ENCODE data around the gene JMJD7. TPM values are rescaled to one million over a fixed set of nuclear protein-coding genes. Genes with fewer than 3 reads are reported as not detected.

Gene JMJD7
- polyA plus RNA-seq, 4 donors = 9.1 to 13.3 (median 12.4) TPM

DNA sequence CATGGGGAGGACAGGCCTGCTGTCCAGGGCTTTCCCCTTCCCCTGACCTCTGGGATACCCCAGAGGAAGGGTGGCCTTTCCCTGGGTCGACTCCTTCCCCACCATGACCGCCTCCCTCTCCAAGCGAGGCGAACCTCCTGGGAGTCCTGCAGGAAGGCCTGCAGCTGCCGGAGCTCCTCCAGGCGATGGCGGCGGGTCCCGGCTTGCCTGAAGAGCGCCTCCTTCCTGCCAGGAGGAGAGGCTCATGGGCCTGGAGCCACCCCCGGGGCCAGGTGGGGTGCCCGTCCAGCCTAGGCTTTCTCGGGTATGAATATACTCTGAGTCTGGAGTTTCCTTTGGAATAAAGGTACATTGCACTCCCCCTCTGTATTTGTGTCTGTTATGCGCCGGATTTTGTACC, 30.9 kb downstream of the JMJD7 start:
- no peak for DNase-seq (ENCODE audit: low read depth in 4 of 4, low spot score in 3 of 4)

DNA sequence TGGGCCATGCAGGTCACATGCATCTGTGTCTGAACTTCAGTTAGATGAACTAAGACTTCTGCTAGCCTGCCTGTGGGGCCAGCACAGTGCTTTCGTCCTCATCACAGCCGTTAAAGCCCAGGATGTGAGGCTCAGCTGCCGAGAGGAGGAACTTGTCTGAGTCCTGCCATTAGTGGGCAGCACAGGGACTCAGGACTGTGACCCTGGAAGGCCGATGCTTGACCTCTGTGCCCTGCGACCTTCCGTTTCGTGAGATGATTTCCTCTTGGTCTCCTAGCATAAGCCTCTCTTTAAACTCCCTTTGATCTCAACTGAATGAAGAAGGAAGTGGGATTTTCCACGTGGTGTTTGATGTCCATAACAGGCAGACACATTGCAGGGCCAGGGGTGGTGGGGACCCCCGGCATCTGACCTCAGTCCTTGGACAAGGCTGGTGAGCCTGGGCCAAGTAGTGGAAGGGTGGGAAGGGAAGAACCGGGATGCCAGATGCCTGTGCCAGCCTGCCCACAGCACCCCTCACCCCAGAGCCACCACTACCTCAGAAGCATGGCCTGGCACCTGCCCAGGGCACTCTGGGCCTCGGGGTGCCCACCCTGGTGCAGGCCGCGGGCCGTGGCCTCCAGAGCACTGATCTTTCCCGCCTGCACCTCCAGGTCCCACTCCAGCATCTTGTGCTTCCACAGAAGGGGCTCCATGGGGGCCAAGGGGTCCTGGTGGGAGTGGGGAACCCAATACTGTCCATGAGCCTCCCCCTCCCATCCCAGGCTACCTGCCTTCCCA, 32.3 kb downstream of the JMJD7 start:
- DNase-seq (ENCODE audit: low read depth in 4 of 4, low spot score in 3 of 4) = no peak

DNA sequence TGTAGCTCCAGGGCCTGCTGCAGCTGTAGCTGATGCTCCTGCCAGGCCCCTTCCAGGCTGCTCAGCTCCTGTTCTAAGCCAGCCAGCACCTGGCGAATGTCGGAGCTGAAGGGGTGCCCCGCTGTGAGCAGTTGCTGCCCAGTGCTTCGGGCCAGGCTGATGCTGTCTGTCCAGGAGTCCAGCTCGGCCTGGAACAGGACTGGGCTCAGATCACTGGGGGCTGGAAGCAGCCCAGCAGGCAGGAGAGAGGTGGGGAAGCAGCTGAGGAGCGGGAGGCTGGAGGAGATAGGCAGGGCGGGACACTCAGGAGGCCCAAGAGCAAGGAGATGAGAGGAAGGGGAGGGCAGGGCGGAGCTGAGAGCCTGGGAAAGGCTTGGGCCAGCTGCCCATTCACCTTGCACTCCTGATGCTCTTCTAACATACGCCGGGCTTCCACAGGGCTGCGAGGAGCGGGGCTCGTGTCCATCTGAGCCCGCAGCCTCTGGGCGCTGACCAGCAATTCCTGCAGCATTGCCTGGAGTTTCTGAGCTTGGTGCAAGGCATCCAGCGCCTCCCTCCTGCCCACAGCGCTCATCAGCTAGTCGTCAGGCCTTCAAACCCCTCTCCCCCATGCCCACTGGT, 34.0 kb downstream of the JMJD7 start:
- no peak for DNase-seq (ENCODE audit: low read depth in 4 of 4, low spot score in 3 of 4)

DNA sequence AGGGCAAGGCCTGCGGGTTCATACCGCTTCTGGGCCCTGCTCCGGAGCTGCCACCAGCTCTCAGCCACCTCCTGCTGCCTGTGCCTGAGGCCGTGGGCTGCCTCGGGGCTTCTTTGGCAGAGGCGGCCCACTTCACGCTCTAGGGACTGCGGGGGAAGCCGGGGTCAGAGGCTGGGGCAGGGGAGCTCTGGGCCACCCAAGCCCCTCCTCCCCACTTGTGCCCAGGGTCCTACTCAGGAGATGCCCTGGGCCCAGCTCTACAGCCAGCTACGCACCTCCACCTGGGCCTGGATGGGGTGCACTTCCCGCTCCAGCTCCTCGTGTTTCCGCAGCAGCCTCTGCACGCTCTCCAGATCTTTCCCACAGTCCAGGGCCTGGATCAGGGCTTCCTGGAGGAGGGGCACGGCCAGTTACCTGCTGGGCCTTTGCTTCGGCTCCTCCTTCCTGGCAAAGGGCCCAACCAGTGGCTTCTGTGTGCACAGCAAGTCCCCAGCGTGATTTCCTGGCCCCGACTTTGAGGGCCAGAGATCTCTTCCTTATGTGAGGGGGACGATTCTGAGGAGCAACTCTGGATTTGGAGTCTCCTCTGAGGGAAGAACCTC, 34.7 kb downstream of the JMJD7 start:
- no peak for DNase-seq (ENCODE audit: low read depth in 4 of 4, low spot score in 3 of 4)

DNA sequence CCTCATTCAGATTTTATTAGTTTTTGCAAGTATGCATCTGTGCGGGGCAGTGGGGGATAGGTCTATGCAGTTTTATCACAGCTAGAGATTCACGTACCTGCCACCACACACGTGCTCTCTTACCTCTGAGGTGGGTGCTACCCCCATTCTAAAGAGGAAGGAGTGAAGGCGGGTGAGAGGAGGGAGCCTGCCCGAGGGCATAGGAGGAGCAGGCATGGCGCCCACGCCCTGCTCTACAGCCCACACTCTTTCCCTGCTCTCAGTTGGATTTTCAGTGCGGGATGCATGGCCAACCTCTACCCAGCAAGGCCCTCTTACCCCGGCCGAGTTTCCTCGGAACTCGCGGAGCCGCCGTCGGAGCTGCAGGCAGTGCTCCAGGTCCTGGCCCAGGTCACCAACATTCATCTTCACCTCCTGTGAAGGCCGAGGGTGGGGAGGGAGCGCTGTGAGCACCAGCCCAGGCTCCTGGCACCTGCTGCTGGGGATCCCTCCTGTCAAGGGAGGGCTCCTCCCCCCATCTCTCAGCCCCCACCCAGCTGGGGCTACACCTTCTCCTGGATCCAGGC, 37.7 kb downstream of the JMJD7 start:
- no peak for DNase-seq (ENCODE audit: low read depth in 4 of 4, low spot score in 3 of 4)

DNA sequence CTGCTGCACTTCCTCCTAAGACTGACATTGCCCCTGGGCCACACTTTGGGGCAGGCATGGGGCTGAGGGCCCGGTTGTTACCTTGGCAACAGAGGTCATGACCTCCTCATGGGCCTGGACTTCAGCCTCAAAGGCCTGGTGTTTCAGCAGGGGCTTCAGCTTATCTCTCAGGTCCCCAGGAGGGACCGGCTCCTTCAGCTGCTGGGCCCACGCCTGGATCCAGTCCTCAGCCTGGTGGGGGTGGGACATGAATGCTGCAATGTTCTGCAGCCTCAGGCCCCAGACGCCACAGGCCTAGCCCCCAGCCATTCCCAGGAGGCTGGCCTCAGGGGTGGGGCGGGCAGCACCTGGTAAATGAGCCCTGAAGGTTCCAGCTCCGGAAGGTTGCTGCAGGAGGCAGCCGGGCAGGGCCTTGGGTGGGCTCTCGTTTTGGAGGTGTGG, 38.4 kb downstream of the JMJD7 start:
- no peak for DNase-seq (ENCODE audit: low read depth in 4 of 4, low spot score in 3 of 4)

DNA sequence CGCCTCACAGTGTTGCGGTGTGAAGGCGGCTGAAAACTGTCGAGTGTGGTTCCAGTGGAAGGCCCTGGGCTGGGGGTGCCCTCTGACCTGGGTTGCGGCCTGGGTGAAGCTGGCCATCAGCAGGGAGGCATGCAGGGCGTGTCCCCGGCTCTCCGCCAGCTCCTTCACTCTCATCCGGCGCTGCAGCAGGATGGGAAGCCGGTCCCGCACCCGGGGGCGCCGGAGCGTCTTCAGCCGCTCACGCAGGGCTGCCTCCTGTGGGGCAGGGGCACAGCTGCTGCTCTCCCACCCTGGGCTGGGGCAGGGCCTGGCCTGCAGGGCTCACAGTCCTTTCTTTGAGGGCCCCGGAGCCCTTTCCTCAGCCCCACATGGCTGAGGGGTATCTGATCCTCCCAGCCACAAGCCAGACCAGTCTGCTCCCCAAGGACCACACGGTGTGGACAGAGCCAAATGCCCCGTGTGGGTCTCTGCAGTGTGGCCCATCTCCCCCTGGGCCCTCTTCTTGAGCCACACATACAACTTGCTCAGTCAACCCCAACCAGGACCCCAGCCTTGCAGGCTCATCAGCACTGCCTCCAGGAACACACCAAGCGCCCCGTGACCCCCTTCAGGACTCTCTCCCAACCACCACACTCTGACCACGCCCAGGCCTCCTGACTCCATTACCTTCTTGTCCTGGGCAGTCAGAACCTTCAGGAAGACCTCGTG, 39.1 kb downstream of the JMJD7 start:
- no peak for DNase-seq (ENCODE audit: low read depth in 4 of 4, low spot score in 3 of 4)

DNA sequence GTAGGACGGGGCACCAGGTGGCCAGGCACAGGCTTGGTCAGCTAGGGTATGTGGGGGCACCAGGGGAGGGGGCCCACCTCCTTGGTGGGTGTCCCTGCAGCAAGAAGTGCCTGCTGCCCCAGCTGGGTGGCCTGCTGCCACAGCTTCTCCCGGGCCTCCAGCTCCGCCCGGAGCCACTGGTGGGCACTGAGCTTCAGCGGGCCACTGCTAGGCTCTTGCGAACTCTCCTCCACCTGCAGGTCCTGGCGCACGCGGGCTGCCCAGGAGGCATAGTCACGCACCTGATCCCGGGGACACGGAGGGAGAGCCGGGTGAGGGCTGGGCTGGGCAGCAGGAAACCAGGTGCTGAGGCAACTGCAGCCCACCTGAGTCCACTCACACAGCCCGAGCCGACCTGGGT, 40.4 kb downstream of the JMJD7 start:
- DNase-seq (ENCODE audit: low read depth in 4 of 4, low spot score in 3 of 4) = no peak

DNA sequence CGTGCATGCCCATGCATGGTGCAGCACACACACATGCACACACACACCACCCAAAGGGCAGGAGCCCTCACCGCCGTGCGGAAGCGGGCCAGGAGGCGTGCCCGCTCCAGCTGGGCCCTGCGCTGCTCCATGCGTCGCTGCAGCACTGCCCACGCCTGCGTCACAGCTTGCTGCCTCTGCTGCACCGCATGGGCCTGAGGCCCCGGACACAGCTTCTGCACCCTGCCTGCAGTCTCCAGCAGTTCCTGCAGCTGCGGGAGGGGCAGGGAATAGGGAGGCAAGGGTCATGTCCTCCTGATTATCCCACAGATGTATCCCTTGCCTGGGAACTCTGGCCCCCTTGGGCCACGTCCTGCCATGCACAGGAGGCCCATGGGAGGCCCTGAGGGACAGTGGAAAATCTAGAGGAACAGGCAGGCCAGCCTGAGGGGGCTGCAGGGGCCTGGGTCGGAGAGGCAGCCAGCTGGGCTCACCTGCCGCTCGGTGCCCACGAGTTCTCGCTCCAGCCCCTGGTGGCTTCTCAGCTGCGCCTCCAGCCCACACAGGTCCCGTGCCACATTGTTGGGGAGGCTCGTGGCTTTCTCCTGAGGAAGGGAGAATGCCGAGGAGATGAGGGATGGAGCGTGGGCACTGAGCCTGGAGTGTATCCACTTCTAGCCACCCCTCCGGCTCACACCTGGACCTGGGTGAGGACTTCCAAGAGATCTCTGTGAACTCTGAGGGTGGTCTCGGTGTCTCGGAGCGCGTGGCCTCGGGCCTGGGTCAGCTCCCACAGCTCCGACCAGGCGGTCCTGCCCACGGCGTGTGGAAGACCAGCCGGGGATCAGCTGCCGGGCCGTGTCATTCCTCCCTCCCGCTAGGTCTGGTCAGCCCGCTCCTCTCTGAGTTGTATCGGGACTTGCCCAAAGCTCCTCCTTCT, 42.1 kb downstream of the JMJD7 start:
- DNase-seq (ENCODE audit: low read depth in 4 of 4, low spot score in 3 of 4) = no peak

DNA sequence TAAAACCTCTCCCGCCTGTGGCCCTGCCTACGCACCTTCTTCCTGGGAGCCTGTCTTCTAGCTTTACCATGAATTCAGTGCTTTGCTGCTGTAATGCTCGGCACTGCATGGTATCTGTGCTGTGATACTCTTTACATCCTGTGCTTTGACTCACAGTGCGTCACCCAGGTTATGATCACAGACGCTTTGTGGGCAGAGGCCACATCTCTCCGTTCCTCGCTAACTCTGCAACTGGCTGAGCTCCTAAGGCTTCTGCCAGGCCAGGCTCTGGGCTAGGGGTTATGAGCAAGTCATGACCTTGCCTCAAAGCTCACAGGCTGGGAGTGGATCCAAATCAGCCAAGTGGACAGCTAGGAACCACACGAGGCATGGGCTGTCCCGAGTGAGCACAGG, 42.8 kb downstream of the JMJD7 start:
- DNase-seq (ENCODE audit: low read depth in 4 of 4, low spot score in 3 of 4) = no peak

DNA sequence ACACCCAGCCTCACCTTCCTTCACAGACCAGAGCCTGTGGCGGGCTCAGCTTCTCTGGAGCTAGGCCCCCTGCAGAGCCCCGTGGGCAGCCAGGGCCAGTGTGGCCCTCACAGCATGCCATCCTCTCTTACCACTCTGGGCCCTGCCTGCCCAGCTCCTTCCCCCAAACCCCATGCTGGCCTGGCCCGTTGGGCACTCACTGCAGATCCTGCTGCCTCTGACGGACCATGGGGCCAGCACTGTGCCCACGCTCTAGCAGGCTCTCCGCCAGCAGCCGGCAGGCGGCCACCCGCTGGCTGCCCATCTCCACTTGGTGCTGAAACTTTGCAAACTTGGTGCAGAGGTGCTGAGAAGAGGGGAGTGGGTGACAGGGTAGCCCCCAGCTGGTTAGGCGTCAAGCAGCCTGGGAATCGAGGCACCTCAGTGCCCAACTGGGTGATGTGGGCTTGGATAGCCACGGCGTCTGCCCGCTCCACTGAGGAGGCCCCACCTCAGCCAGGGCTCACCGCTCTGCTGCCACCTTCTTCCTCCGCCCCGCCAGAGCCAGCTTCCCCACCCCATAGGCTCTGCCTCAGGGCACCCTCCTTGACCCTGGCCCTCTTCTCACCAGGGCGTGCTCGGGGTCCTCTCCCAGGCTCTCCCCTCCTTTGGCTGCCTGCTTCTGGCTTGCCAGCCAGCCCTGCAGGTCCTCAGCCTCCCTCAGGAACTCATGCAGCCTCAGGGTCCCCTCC, 43.4 kb downstream of the JMJD7 start:
- DNase-seq (ENCODE audit: low read depth in 4 of 4, low spot score in 3 of 4) = no peak

DNA sequence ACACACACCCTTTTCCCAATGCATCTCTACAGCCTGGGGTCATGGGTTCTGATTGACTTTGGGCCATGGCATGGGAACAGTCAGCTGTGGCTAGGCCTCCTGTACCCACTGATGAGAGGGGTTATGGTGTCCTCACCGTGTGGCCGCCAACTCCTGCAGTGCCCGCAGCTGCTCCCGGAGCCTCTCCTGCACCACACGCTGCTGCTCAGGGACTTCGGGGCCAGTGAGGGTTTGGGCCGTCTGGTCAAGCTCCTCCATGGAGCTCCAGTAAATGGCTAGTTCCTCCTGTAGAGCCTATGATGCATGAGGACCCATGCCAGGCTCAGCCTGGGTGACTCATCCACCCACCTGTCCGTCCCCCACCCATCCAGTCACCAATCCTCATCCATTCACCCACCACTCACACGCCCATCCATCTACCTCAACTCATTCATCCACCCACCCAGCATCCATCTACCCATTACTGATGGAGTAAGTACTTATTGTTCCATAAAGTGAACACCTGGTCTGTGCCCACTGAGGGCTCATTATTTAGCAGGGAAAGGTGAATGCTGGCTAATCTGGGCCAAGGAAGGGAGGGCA, 44.4 kb downstream of the JMJD7 start:
- no peak for DNase-seq (ENCODE audit: low read depth in 4 of 4, low spot score in 3 of 4)

DNA sequence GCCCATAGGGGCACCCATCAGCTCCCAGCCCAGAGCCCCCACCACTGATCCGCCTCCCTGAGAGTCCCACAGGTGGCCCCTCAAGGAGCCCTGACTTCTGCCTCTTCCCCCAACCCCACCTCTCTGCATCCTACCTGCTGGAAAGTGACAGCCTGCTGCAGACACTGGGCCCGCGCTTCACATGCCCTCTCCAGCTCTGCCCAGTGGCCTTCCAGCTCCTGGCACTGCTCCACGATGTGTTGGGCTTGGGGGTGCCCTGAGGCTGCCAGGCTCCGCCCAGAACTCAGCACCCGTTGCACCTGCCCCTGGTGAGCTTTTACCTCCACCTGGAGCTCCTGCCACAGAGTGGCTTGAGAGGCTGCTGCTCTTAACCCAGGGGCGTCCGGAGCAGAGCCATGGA, 45.8 kb downstream of the JMJD7 start:
- no peak for DNase-seq (ENCODE audit: low read depth in 4 of 4, low spot score in 3 of 4)

DNA sequence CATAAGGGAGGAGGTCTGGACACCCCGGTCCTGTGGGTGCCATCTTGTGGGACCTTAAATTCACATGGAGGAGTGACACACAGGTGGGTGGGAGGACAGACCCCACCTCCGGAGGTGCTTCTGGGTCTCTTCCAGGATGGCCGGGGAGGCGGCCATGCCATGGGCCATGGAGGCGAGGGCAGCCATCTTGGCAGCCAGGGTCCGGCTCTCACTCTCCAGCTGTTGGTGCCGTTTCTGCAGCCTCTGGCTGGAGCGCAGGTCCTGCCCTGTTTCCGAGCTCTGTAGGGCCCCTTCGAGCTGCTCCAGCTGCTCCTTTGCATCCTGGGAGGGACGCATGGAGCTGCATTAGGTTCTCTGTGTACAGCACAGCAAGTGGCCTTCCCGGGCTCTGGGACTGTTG, 46.8 kb downstream of the JMJD7 start:
- no peak for DNase-seq (ENCODE audit: low read depth in 4 of 4, low spot score in 3 of 4)

DNA sequence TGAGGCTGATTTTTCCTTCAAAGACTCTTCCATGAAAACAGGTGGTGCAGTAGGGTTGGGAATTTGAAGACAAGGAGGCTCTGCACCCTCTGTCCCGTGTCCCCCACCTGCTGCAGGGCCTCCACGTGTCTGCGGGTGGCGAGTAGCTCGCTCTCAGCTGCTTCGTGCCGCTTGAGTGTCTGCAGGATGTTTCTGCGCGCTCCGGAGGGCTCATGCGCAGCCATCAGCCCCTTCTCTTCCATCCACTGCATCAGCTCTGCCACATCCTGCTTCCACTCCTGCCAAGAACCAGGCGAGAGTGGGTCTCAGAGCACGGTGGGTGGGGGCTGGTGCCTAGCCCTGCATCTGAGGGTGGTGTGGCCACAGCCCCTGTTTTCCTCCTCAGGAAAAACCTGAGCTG, 48.1 kb downstream of the JMJD7 start:
- DNase-seq (ENCODE audit: low read depth in 4 of 4, low spot score in 3 of 4) = no peak

DNA sequence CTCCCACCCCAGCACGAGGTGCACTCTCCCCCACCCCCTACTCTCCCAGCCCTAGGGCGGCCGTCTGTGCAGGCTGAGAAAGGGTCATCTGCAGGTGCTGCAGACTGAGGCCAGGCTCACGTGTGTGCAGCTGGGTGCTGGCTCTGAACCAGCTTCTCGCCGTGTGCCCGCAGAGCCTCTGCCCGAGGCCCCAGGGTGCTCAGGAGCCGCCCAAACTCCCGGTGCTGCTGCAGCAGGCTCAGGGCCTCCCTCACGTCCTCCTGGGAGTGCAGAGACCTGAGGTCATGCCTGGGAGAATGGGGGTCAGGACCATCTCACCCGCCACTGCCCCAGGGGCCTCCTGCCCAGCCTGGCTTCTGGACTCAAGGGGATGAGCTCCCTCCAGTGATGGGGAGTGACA, 48.8 kb downstream of the JMJD7 start:
- no peak for DNase-seq (ENCODE audit: low read depth in 4 of 4, low spot score in 3 of 4)

DNA sequence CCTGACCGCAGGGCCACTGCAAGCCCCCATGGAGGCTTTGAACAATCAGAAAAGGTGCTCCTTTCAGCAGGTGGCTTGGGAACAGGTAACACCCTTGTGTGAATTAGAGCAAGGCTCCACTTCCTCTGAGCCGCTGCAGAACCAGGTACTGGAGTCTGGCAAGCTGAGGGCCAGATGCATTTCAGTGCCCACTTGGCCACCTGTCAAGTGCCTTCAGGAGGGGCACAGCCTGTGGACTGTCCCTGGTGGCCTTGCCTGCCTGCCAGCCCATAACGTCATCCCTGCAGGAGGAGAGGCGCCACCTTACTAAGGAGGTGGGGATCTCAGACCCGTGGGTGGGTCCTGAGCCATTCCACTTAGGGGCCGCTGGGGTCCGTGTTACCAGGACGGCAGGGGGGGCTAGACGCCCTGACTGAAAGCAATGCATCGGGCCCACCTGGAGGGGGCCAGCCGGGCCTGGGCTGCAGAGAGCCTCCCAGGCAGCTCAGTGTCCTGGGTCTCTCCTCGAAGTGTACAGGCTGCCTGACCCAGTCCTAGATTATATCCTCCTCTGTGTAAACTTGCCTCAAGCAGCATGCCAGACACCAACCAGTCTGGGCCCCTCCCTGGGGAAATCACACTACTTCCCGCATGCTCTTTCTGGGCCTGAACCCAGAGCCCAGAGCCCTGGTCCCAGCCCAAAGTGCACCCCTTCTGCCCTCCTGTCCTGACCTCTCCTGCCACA, 49.9 kb downstream of the JMJD7 start:
- no peak for DNase-seq (ENCODE audit: low read depth in 4 of 4, low spot score in 3 of 4)

DNA sequence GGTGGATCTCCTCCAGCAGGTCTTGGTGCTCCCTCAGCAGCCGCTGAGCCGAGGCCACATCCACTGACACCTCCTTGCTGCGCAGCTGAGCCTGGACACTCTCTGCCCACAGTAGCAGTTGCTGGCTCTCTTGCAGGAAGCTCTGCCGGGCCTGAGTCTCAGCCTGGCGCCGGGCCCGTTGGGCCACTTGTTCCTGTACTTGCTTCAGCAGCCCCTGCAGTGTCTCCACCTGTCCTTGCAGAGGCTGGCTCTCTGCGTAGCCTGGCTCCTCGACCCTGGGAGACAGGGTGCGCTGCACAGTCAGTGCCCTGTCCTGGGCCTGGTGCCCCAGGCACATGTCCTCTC, 50.4 kb downstream of the JMJD7 start:
- no peak for DNase-seq (ENCODE audit: low read depth in 4 of 4, low spot score in 3 of 4)

Measured in left renal pelvis (tissue), 4 donors.